Nephron progenitor cell (in vitro differentiated cells): ENCODE results near the gene GAGE12C.
"Not testable (repeated sequence)": the region's sequence is repeated elsewhere in the genome, so short reads cannot be mapped to it uniquely, and the experiment has no call there.

ENCODE experiments used
- DNase-seq: peaks from one replicate; pipeline ENCODE4 v3.0.0; 2021
- H3K27ac Mint-ChIP-seq: 2 replicates; pipeline ENCODE4 v1.8.0; 2021; ENCODE audit warnings: mild to moderate bottlenecking, moderate library complexity, mixed read lengths
- H3K27me3 Mint-ChIP-seq: 2 replicates; pipeline ENCODE4 v1.8.0; 2021; ENCODE audit warnings: mild to moderate bottlenecking, low read depth, mixed read lengths; ENCODE audit not compliant: poor library complexity
- H3K36me3 Mint-ChIP-seq: 2 replicates; pipeline ENCODE4 v1.8.0; 2021; ENCODE audit warnings: low read depth, mixed read lengths
- H3K4me1 Mint-ChIP-seq: 2 replicates; pipeline ENCODE4 v1.8.0; 2021; ENCODE audit warnings: mixed read lengths
- H3K4me3 Mint-ChIP-seq: 2 replicates; pipeline ENCODE4 v1.8.0; 2021; ENCODE audit warnings: mild to moderate bottlenecking, moderate library complexity, mixed read lengths
- H3K9me3 Mint-ChIP-seq: 2 replicates; pipeline ENCODE4 v1.8.0; 2021; ENCODE audit warnings: mild to moderate bottlenecking, moderate library complexity, mixed read lengths

Gene GAGE12C

GRCh38 chrX:49531877-49532276 is at the start of gene GAGE12C:
TSS of gene GAGE12C (plus strand) at chrX:49532177. CDS start at chrX:49533332, 1,155 bp downstream.
- not testable (repeated sequence) for H3K9me3 Mint-ChIP-seq, H3K4me3 Mint-ChIP-seq, H3K27me3 Mint-ChIP-seq

GRCh38 chrX:49541433-49541832 is 9.5 kb downstream of the GAGE12C start, which contains the start of gene GAGE12D:
TSS of gene GAGE12D (plus strand) at chrX:49541733. CDS start at chrX:49542888, 1,155 bp downstream.
- not testable (repeated sequence) for H3K36me3 Mint-ChIP-seq, H3K27ac Mint-ChIP-seq, H3K4me1 Mint-ChIP-seq, H3K9me3 Mint-ChIP-seq, DNase-seq, H3K4me3 Mint-ChIP-seq, H3K27me3 Mint-ChIP-seq

More at GRCh38 chrX:49531877-49532276, at the start of gene GAGE12C:
- H3K36me3 Mint-ChIP-seq, DNase-seq, H3K27ac Mint-ChIP-seq, H3K4me1 Mint-ChIP-seq: not testable (repeated sequence)

DNA sequence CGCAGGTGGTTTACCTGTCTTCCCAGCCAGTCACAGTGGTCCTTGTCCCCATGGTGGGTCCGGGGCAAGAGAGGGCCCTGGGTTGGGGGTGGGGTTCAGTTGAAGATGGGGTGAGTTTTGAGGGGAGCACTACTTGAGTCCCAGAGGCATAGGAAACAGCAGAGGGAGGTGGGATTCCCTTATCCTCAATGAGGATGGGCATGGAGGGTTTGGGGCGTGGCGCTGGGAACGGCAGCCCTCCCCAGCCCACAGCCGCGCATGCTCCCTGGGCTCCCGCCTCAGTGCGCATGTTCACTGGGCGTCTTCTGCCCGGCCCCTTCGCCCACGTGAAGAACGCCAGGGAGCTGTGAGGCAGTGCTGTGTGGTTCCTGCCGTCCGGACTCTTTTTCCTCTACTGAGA is 19.0 kb downstream of the GAGE12C start, which contains the start of gene GAGE12E:
GAGE12E (plus strand) TSS at position 301 of the 400 bp plus-strand sequence. CDS start 1,155 bp downstream, outside the sequence.
- not testable (repeated sequence) for H3K4me1 Mint-ChIP-seq, H3K27ac Mint-ChIP-seq, DNase-seq, H3K36me3 Mint-ChIP-seq, H3K4me3 Mint-ChIP-seq, H3K9me3 Mint-ChIP-seq, H3K27me3 Mint-ChIP-seq

GRCh38 chrX:49560542-49560941 is 28.6 kb downstream of the GAGE12C start, which contains the start of gene GAGE12F:
TSS of gene GAGE12F (plus strand) at chrX:49560842. CDS start at chrX:49561997, 1,155 bp downstream.
- H3K4me3 Mint-ChIP-seq, result not testable (repeated sequence)

DNA sequence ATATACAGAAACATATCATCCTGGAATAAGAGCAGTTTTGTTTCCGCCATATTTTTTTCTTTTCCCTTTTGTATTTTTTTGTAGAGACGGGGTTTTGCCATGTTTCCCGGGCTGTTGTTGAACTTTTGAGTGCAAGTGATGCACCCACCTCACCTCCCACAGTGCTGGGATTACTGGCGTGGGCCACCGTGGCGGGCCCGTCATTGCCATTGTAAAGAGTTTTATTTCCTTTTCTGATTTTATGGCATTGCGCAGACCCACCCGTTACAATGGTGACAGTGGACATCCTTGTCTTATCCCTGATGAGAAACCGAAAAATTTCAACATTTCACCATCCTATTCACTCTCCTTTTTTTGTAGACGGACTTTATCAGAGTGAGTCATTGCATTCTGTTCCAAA is 36.8 kb downstream of the GAGE12C start:
- H3K9me3 Mint-ChIP-seq, H3K4me1 Mint-ChIP-seq, H3K4me3 Mint-ChIP-seq, DNase-seq, H3K27me3 Mint-ChIP-seq, H3K27ac Mint-ChIP-seq, H3K36me3 Mint-ChIP-seq: not testable (repeated sequence)

More at GRCh38 chrX:49560542-49560941, 28.6 kb downstream of the GAGE12C start, which contains the start of gene GAGE12F:
- DNase-seq, H3K36me3 Mint-ChIP-seq, H3K9me3 Mint-ChIP-seq, H3K27me3 Mint-ChIP-seq, H3K4me1 Mint-ChIP-seq, H3K27ac Mint-ChIP-seq: not testable (repeated sequence)

- not testable (repeated sequence) for H3K27ac Mint-ChIP-seq, H3K36me3 Mint-ChIP-seq, H3K4me1 Mint-ChIP-seq, H3K4me3 Mint-ChIP-seq, H3K27me3 Mint-ChIP-seq, H3K9me3 Mint-ChIP-seq, DNase-seq
Measured at GRCh38 chrX:49569152-49569551, 37.2 kb downstream of the GAGE12C start.

- H3K4me1 Mint-ChIP-seq, H3K27me3 Mint-ChIP-seq, H3K4me3 Mint-ChIP-seq, H3K9me3 Mint-ChIP-seq, H3K27ac Mint-ChIP-seq, DNase-seq, H3K36me3 Mint-ChIP-seq: not testable (repeated sequence)
Measured at GRCh38 chrX:49570100-49570499, 38.1 kb downstream of the GAGE12C start, which contains the start of gene GAGE12G. TSS of gene GAGE12G (plus strand) at chrX:49570400. CDS start at chrX:49571555, 1,155 bp downstream.

DNA sequence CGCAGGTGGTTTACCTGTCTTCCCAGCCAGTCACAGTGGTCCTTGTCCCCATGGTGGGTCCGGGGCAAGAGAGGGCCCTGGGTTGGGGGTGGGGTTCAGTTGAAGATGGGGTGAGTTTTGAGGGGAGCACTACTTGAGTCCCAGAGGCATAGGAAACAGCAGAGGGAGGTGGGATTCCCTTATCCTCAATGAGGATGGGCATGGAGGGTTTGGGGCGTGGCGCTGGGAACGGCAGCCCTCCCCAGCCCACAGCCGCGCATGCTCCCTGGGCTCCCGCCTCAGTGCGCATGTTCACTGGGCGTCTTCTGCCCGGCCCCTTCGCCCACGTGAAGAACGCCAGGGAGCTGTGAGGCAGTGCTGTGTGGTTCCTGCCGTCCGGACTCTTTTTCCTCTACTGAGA is 47.7 kb downstream of the GAGE12C start, which contains the start of gene GAGE12H:
GAGE12H (plus strand) TSS at position 301 of the 400 bp plus-strand sequence. CDS start 1,155 bp downstream, outside the sequence.
- H3K9me3 Mint-ChIP-seq, H3K36me3 Mint-ChIP-seq, DNase-seq, H3K4me3 Mint-ChIP-seq, H3K4me1 Mint-ChIP-seq, H3K27me3 Mint-ChIP-seq, H3K27ac Mint-ChIP-seq: not testable (repeated sequence)
